ENCODE data around the gene MAP6. TPM values are rescaled to one million over a fixed set of nuclear protein-coding genes. Genes with fewer than 3 reads are reported as not detected.
A peak's percentile ranks its signal among the peaks of the same experiment; 100 is the strongest.

MAP6 gene
- total and polyA plus RNA-seq, 8 donors = 0.88 to 17.4 (median 2.5) TPM

DNA sequence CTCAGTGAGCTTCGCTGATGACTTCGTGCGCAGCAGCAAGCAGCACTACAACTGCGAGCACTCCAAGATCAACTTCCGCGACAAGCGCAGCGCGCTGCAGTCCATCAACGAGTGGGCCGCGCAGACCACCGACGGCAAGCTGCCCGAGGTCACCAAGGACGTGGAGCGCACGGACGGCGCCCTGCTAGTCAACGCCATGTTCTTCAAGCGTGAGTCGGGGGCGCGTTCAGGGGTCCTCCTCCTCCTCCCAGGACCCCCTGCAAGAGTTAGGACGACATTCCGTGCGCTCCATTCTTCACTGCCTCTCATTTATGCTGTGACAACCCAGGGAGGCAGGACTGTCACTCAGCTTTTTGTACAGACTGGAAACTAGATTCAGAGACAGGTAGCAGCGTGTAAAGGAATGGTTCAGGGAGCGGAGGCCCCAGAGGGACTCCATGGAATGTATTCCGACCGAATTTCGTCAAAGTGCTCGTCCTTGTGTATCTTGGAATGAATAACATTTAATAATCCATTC lies 102.0 kb downstream of the MAP6 start:
- H3K4me3 ChIP-seq = no peak overlapping the region
- H3K9me3 ChIP-seq = no peaks in the 10 kb centered on the region
- peaks cover 5 to 9% (median 6%) of the 10 kb centered on the region in 3 donors for H3K4me1 ChIP-seq
- intact Hi-C loops (cut with DNase I) = no loop called here
- H3K36me3 ChIP-seq = peaks cover 0 to 50% (median 19%) of the 10 kb centered on the region in 3 donors
- no peak overlapping the region for H3K27ac ChIP-seq
- DNase-seq = no peak
- 91 to 93% methylated on average over 34 of the region's 34 CpGs for WGBS, 2 donors
- ATAC-seq = no peak
- no peak for FAIRE-seq
- TF ChIP-seq CTCF (IDR thresholded peaks at IDR 0.05) = no peak
- H3K27me3 ChIP-seq = no peaks in the 10 kb centered on the region

DNA sequence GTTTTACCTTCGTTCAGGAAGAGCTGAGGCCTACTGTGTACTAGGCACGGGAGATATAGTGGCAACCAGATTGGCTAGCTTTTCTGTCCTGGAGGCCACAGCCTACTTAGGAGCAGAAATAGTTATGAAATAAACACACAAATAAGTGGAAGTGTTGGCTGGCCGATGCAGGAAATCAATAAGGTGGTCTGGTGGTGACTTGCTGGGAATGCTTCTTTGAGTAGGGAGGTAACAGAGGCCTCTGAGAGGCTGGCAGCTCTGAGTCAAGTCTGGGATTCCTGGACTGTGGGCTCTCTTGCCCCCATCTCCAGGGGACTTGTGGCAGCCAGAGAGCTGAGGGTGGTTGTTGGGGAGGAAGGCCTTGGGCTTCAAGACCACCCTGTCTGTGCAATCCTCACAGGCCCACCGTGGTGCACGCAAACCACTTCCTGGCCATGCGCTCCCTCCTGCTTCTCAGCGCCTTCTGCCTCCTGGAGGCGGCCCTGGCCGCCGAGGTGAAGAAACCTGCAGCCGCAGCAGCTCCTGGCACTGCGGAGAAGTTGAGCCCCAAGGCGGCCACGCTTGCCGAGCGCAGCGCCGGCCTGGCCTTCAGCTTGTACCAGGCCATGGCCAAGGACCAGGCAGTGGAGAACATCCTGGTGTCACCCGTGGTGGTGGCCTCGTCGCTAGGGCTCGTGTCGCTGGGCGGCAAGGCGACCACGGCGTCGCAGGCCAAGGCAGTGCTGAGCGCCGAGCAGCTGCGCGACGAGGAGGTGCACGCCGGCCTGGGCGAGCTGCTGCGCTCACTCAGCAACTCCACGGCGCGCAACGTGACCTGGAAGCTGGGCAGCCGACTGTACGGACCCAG lies 102.7 kb downstream of the MAP6 start:
- no peak overlapping the region for H3K27ac ChIP-seq
- no peak for TF ChIP-seq CTCF (IDR thresholded peaks at IDR 0.05)
- DNase-seq = no peak
- WGBS, 2 donors = 88 to 89% methylated on average over 43 of the region's 43 CpGs
- no peak overlapping the region for H3K4me3 ChIP-seq
- intact Hi-C loops (cut with DNase I) = no loop called here
- no peaks in the 10 kb centered on the region for H3K9me3 ChIP-seq
- ATAC-seq = no peak
- peaks cover 0 to 43% (median 13%) of the 10 kb centered on the region in 3 donors for H3K36me3 ChIP-seq
- no peaks in the 10 kb centered on the region for H3K27me3 ChIP-seq
- peaks cover 5 to 9% (median 6%) of the 10 kb centered on the region in 3 donors for H3K4me1 ChIP-seq
- FAIRE-seq = no peak

- H3K27me3 ChIP-seq = no peaks in the 10 kb centered on the region
- H3K27ac ChIP-seq = peak overlapping the region in 2 of 4 donors; percentile 30 to 37
- H3K9me3 ChIP-seq = no peaks in the 10 kb centered on the region
- TF ChIP-seq CTCF (IDR thresholded peaks at IDR 0.05) = no peak
- peak overlapping the region in 1 of 4 donors; percentile 91 for H3K4me3 ChIP-seq
- FAIRE-seq (no peak), DNase-seq (no peak), ATAC-seq (no peak)
- peaks cover 0 to 37% (median 13%) of the 10 kb centered on the region in 3 donors for H3K36me3 ChIP-seq
- H3K4me1 ChIP-seq = peaks cover 5 to 9% (median 6%) of the 10 kb centered on the region in 3 donors
- WGBS, 2 donors = 60 to 62% methylated on average over 5 of the region's 5 CpGs
- intact Hi-C loops (cut with DNase I) = no loop called here
Observed at GRCh38 chr11:75565221-75565814, 103.5 kb downstream of the MAP6 start.

DNA sequence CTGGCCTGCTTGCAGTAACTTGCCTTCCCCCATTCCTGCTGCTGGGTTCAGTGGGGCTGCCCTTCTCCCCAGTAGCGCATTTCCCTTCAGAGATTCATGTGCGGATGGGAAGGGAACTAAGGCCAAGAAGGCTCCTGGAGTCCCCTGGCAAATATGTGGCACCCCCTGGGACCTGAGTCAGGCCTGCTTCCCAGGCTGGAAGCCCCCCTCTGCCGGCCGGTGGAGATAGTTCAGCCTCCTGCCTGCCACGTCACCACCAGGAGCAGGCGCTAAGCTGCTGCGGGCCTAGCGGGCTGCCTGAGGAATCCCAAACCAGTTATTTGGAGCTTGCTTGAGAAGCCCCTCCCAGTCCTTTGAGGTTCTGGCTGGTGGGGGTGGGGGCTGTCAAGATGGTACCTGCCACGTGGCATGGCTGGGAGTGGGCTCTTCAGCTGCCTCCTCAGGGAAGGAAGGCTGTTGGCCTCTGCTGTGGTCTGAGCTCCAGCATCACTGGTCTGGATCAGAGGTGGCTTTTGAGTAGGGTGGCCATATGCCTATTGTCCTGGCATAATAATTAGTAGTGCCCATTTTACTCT lies 104.8 kb downstream of the MAP6 start:
- ATAC-seq (no peak), FAIRE-seq (no peak), DNase-seq (no peak)
- Histone ChIP-seq H3K4me1 (peaks cover 5 to 9% (median 6%) of the 10 kb centered on the region in 3 donors), H3K27ac (peak overlapping the region in 2 of 4 donors; percentile 96 to 98), H3K9me3 (no peaks in the 10 kb centered on the region), H3K4me3 (peak overlapping the region in 2 of 4 donors; percentile 91 to 94), H3K27me3 (no peaks in the 10 kb centered on the region), H3K36me3 (peaks cover 0 to 24% (median 10%) of the 10 kb centered on the region in 3 donors)
- no peak for TF ChIP-seq CTCF (IDR thresholded peaks at IDR 0.05)
- intact Hi-C loops (cut with DNase I) = no loop called here
- 54 to 59% methylated on average over 9 of the region's 9 CpGs for WGBS, 2 donors
